ENCODE measurements around the gene ZNF682.

GRCh38 chr19:20028611-20029010 is 10.7 kb downstream of the ZNF682 start:
- TF ChIP-seq CTCF (IDR thresholded peaks at IDR 0.05) (no peak), POLR2A (IDR thresholded peaks at IDR 0.05) (no peak), POLR2AphosphoS5 (IDR thresholded peaks at IDR 0.05) (no peak)

Data from breast epithelium (tissue), 3 donors.